Stimulated activated CD4-positive, alpha-beta T cell treated with anti-CD3 and anti-CD28 coated beads, Interleukin-1b, Interleukin-23, amount 100 ng/mL, for 48 hours (primary cell): ENCODE data around the gene ZNF70.

Source experiments
- DNase-seq: peaks from one replicate; pipeline ENCODE4 v3.0.0-alpha.2; 2020

ZNF70 gene

GRCh38 chr22:23714596-23715578 is 36.0 kb downstream of the ZNF70 start:
- no peak for DNase-seq

GRCh38 chr22:23713696-23714595 is 37.0 kb downstream of the ZNF70 start:
- DNase-seq, result peak; percentile 51

- DNase-seq, result no peak
Measured at GRCh38 chr22:23712256-23712655, 38.7 kb downstream of the ZNF70 start.

GRCh38 chr22:23709107-23709506 is 41.8 kb downstream of the ZNF70 start:
- no peak for DNase-seq

GRCh38 chr22:23708270-23708669 is 42.6 kb downstream of the ZNF70 start:
- DNase-seq, result no peak

- DNase-seq, result peak; percentile 52
Measured at GRCh38 chr22:23705358-23705757, 45.6 kb downstream of the ZNF70 start.

- no peak for DNase-seq
Measured at GRCh38 chr22:23704829-23705228, 46.1 kb downstream of the ZNF70 start.

- no peak for DNase-seq
Measured at GRCh38 chr22:23704062-23704461, 46.9 kb downstream of the ZNF70 start.

GRCh38 chr22:23700706-23701105 is 50.2 kb downstream of the ZNF70 start:
- no peak for DNase-seq

GRCh38 chr22:23698673-23699235 is 52.2 kb downstream of the ZNF70 start:
- no peak for DNase-seq

GRCh38 chr22:23698094-23698493 is 52.8 kb downstream of the ZNF70 start:
- DNase-seq, result no peak

GRCh38 chr22:23697031-23697970 is 53.6 kb downstream of the ZNF70 start:
- no peak for DNase-seq

- DNase-seq, result peak; percentile 85
Measured at GRCh38 chr22:23696326-23696851, 54.5 kb downstream of the ZNF70 start.

- DNase-seq, result no peak
Measured at GRCh38 chr22:23695571-23696325, 55.2 kb downstream of the ZNF70 start.

GRCh38 chr22:23695141-23695540 is 55.8 kb downstream of the ZNF70 start:
- DNase-seq, result no peak

- DNase-seq, result no peak
Measured at GRCh38 chr22:23693979-23694680, 56.8 kb downstream of the ZNF70 start.

GRCh38 chr22:23692598-23693291 is 58.2 kb downstream of the ZNF70 start:
- DNase-seq, result no peak

- no peak for DNase-seq
Measured at GRCh38 chr22:23691748-23692423, 59.0 kb downstream of the ZNF70 start.

- DNase-seq, result no peak
Measured at GRCh38 chr22:23690713-23691112, 60.2 kb downstream of the ZNF70 start, which contains the start of gene RGL4. RGL4 (plus strand) TSS chr22:23691013; CDS start chr22:23692031, 1,018 bp downstream.
